Body of pancreas (tissue), 4 donors: ENCODE measurements around the gene MMP20.

Experiments used
- POLR2A ChIP-seq, 3 donors: fragments of 450-650 bp; IDR thresholded peaks; one replicate each; pipeline ENCODE4 v1.6.1; 2016; ENCODE audit warnings: antibody characterized with exemption in 3 of 3, mild to moderate bottlenecking in 2 of 3
- TF ChIP-seq, protein P1 (sequence below), 7 experiments: fragments of 450-650 bp in 4 of 7; fragments of 200-600 bp in 3 of 7; sonication (generic) in 3 of 7; IDR thresholded peaks; one replicate each; pipeline ENCODE4 v1.5.1; 2016 to 2019; ENCODE audit warnings: antibody characterized with exemption in 7 of 7

GRCh38 chr11:102534261-102534872 is 90.8 kb downstream of the MMP20 start:
- TF ChIP-seq, protein P1, sequence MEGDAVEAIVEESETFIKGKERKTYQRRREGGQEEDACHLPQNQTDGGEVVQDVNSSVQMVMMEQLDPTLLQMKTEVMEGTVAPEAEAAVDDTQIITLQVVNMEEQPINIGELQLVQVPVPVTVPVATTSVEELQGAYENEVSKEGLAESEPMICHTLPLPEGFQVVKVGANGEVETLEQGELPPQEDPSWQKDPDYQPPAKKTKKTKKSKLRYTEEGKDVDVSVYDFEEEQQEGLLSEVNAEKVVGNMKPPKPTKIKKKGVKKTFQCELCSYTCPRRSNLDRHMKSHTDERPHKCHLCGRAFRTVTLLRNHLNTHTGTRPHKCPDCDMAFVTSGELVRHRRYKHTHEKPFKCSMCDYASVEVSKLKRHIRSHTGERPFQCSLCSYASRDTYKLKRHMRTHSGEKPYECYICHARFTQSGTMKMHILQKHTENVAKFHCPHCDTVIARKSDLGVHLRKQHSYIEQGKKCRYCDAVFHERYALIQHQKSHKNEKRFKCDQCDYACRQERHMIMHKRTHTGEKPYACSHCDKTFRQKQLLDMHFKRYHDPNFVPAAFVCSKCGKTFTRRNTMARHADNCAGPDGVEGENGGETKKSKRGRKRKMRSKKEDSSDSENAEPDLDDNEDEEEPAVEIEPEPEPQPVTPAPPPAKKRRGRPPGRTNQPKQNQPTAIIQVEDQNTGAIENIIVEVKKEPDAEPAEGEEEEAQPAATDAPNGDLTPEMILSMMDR (IDR thresholded peaks at IDR 0.05): no peak
- TF ChIP-seq POLR2A (IDR thresholded peaks at IDR 0.05): no peak
